Keratinocyte (primary cell): Measurements from ENCODE around the gene CNIH2. TPM values are rescaled to one million over a fixed set of nuclear protein-coding genes. Genes with fewer than 3 reads are reported as not detected.

Experiments
- DNase-seq: peaks from one replicate; pipeline ENCODE4 v3.0.0-alpha.2; 2011; ENCODE audit warnings: low read depth, missing footprints, low spot score
- FAIRE-seq: peaks from 2 replicates; lab custom pipeline; 2011; peaks lifted over from hg19 to GRCh38; lab: Jason Lieb, UNC
- H2AFZ ChIP-seq: 2 replicates; pipeline ENCODE4 v1.6.0; 2012; ENCODE audit warnings: low read length, control low read depth, inconsistent platforms; ENCODE audit not compliant: control insufficient read depth
- H3K27ac ChIP-seq: 2 replicates; pipeline ENCODE4 v1.5.1; 2011; ENCODE audit warnings: low read length; ENCODE audit not compliant: control insufficient read depth, insufficient read depth
- H3K27me3 ChIP-seq: 3 replicates; pipeline ENCODE4 v1.6.0; 2011; ENCODE audit warnings: low read length; ENCODE audit not compliant: control insufficient read depth, insufficient read depth; ENCODE audit errors: extremely low read depth
- H3K36me3 ChIP-seq, 2 experiments: 2 replicates in 1 of 2; 3 replicates in 1 of 2; pipeline ENCODE4 v1.5.1; 2011; ENCODE audit warnings: low read length in 2 of 2, mild to moderate bottlenecking in 1 of 2; ENCODE audit not compliant: control insufficient read depth in 2 of 2, insufficient read depth in 2 of 2; ENCODE audit errors: extremely low read depth in 1 of 2
- H3K4me1 ChIP-seq: 3 replicates; pipeline ENCODE4 v1.5.1; 2011; ENCODE audit warnings: low read length; ENCODE audit not compliant: control insufficient read depth, insufficient read depth; ENCODE audit errors: extremely low read depth
- H3K4me2 ChIP-seq: 3 replicates; pipeline ENCODE4 v1.6.0; 2011; ENCODE audit warnings: low read depth, low read length; ENCODE audit not compliant: control insufficient read depth, insufficient read depth; ENCODE audit errors: extremely low read depth
- H3K4me3 ChIP-seq, 3 experiments: fragments of 200-600 bp in 1 of 3; sonication (generic) in 1 of 3; 2 replicates in 2 of 3; 3 replicates in 1 of 3; pipeline ENCODE4 v1.5.1; 2011 to 2016; ENCODE audit warnings: low read length in 3 of 3, mild to moderate bottlenecking in 3 of 3, control low read depth in 2 of 3, inconsistent platforms in 1 of 3, low read depth in 1 of 3, mixed read lengths in 1 of 3, mixed run types in 1 of 3, moderate library complexity in 1 of 3; ENCODE audit not compliant: control insufficient read depth in 2 of 3, insufficient read depth in 2 of 3; ENCODE audit errors: extremely low read depth in 1 of 3
- H3K79me2 ChIP-seq: 2 replicates; pipeline ENCODE4 v1.6.0; 2012; ENCODE audit warnings: low read length; ENCODE audit not compliant: control insufficient read depth, insufficient read depth
- H3K9ac ChIP-seq: 3 replicates; pipeline ENCODE4 v1.6.0; 2011; ENCODE audit warnings: low read length; ENCODE audit not compliant: control insufficient read depth, insufficient read depth; ENCODE audit errors: extremely low read depth
- H3K9me1 ChIP-seq: 3 replicates; pipeline ENCODE4 v1.6.0; 2011; ENCODE audit warnings: low read length; ENCODE audit not compliant: control insufficient read depth, insufficient read depth; ENCODE audit errors: extremely low read depth
- H3K9me3 ChIP-seq: 2 replicates; pipeline ENCODE4 v1.5.1; 2012; ENCODE audit warnings: low read depth, low read length; ENCODE audit not compliant: control insufficient read depth
- H4K20me1 ChIP-seq: 3 replicates; pipeline ENCODE4 v1.6.0; 2011; ENCODE audit warnings: low read length; ENCODE audit not compliant: control insufficient read depth, insufficient read depth; ENCODE audit errors: extremely low read depth
- EZH2 ChIP-seq: IDR thresholded peaks from one replicate; pipeline ENCODE4 v1.6.1; 2012; ENCODE audit warnings: inconsistent platforms, mild to moderate bottlenecking, low read length, moderate library complexity
- dilution Hi-C: fragments of 300-500 bp; cut with MboI; formaldehyde crosslinking; loops from one replicate; pipeline ENCODE4 v1.7.0; 2020; ENCODE audit warnings: low sequenced_read_pairs; ENCODE audit not compliant: extremely low pct_ligation_motif_present
- polyA plus RNA-seq, 5 experiments: library from polyadenylated mRNA; depleted of rRNA in 3 of 5; stranded (reverse) in 3 of 5; stranded (forward) in 1 of 5; unstranded in 1 of 5; fragments of >200 nt; gene quantifications; 1 replicate in 1 of 5; 2 replicates in 3 of 5; 3 replicates in 1 of 5; pipeline versions ENCODE4 v1.2.1 to v1.2.3, GENCODE V29; 2011 to 2012; ENCODE audit warnings: missing spikeins in 2 of 5, low read depth in 1 of 5, low replicate concordance in 1 of 5
- TF ChIP-seq, protein P1 (sequence below), 3 experiments: IDR thresholded peaks in 1 of 3; conservative IDR thresholded peaks in 1 of 3; optimal IDR thresholded peaks in 1 of 3; 2 replicates in 2 of 3; 3 replicates in 1 of 3; pipeline versions ENCODE3 to v1.5.1; 2011; ENCODE audit warnings: low read length in 3 of 3, mild to moderate bottlenecking in 3 of 3, moderate library complexity in 2 of 3, control low read depth in 1 of 3, inconsistent platforms in 1 of 3; ENCODE audit not compliant: insufficient read depth in 2 of 3; ENCODE audit errors: extremely low read depth in 1 of 3

CNIH2 gene
- polyA plus RNA-seq, 1 donor (not counting 4 experiments of a cell fraction or from before 2014, with no cell fraction given), result 0.17 TPM

DNA sequence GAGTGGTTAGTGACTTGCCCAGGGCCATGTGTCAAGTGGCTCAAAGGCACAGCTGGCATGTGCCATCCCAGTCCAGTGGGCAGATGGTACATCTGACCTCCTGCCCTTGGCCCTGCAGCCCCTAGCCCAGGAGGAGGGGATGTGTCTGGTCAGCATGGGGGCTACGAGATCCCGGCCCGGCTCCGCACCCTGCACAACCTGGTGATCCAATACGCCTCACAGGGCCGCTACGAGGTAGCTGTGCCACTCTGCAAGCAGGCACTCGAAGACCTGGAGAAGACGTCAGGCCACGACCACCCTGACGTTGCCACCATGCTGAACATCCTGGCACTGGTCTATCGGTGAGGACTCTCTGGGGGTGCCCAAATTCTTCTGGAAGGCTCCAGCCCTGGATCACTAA is 15.3 kb upstream of the CNIH2 start:
- DNase-seq (no peak), FAIRE-seq (no peak)
- Histone ChIP-seq H3K79me2 (peaks cover 13% of the 10 kb centered on the region), H3K9ac (no peak overlapping the region), H3K27me3 (no peaks in the 10 kb centered on the region), H3K4me1 (peaks cover 7% of the 10 kb centered on the region), H2AFZ (no peak overlapping the region), H3K9me1 (no peaks in the 10 kb centered on the region), H3K27ac (no peak overlapping the region), H3K36me3 (peaks cover 43 to 46% of the 10 kb centered on the region in 2 experiments), H4K20me1 (peaks cover 2% of the 10 kb centered on the region), H3K4me3 (no peak overlapping the region), H3K4me2 (no peak overlapping the region), H3K9me3 (no peaks in the 10 kb centered on the region)
- dilution Hi-C loops, result no loop called here
- TF ChIP-seq EZH2, result no peak
- TF ChIP-seq, protein P1, sequence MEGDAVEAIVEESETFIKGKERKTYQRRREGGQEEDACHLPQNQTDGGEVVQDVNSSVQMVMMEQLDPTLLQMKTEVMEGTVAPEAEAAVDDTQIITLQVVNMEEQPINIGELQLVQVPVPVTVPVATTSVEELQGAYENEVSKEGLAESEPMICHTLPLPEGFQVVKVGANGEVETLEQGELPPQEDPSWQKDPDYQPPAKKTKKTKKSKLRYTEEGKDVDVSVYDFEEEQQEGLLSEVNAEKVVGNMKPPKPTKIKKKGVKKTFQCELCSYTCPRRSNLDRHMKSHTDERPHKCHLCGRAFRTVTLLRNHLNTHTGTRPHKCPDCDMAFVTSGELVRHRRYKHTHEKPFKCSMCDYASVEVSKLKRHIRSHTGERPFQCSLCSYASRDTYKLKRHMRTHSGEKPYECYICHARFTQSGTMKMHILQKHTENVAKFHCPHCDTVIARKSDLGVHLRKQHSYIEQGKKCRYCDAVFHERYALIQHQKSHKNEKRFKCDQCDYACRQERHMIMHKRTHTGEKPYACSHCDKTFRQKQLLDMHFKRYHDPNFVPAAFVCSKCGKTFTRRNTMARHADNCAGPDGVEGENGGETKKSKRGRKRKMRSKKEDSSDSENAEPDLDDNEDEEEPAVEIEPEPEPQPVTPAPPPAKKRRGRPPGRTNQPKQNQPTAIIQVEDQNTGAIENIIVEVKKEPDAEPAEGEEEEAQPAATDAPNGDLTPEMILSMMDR (optimal IDR thresholded peaks at IDR 0.05 in 1 of 3, IDR thresholded peaks at IDR 0.05 in 1 of 3, conservative IDR thresholded peaks at IDR 0.05 in 1 of 3; ENCODE audit: extremely low read depth in 1 of 3, insufficient read depth in 2 of 3, low read length in 3 of 3), result no peak

DNA sequence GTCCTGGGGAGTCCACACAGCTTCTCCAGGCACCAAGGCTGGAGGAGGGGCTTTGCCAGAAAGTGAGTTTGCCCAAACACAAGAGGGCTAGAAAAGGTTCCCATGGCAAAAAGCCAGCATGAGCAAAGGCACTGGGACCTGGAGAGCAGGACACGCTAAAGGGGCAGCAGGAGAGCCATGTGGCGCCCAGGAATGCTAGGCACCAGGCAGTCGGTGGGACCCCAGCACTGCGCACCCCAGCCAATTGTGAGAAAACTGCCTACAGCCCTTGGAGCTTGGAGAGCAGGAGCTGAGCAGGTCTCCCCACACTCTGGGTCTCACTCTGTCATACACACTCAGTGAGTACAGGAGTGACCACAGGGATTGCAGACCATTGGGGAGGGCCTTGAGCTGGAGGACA is 14.7 kb upstream of the CNIH2 start:
- DNase-seq (no peak), FAIRE-seq (no peak)
- Histone ChIP-seq H3K9me3 (no peaks in the 10 kb centered on the region), H3K9me1 (no peaks in the 10 kb centered on the region), H3K27me3 (no peaks in the 10 kb centered on the region), H3K4me2 (no peak overlapping the region), H3K4me1 (peaks cover 10% of the 10 kb centered on the region), H3K36me3 (peaks cover 43 to 46% of the 10 kb centered on the region in 2 experiments), H3K9ac (no peak overlapping the region), H2AFZ (no peak overlapping the region), H3K4me3 (no peak overlapping the region), H3K27ac (no peak overlapping the region), H4K20me1 (peaks cover 2% of the 10 kb centered on the region), H3K79me2 (peaks cover 11% of the 10 kb centered on the region)
- TF ChIP-seq, protein P1 (optimal IDR thresholded peaks at IDR 0.05 in 1 of 3, IDR thresholded peaks at IDR 0.05 in 1 of 3, conservative IDR thresholded peaks at IDR 0.05 in 1 of 3; ENCODE audit: extremely low read depth in 1 of 3, insufficient read depth in 2 of 3, low read length in 3 of 3), result no peak
- no peak for TF ChIP-seq EZH2
- dilution Hi-C loops, result no loop called here
